K562 (cell line): ENCODE results near the gene C1orf56. TPM values are rescaled to one million over a fixed set of nuclear protein-coding genes. Genes with fewer than 3 reads are reported as not detected.

Source experiments
- ARID2 ChIP-seq: fragments of 450-650 bp; IDR thresholded peaks from 2 replicates; pipeline ENCODE4 v1.6.1; 2017; ENCODE audit warnings: antibody characterized with exemption, mild to moderate bottlenecking
- ATF7 ChIP-seq: fragments of 450-650 bp; IDR thresholded peaks from 2 replicates; pipeline ENCODE4 v1.7.1; 2014; ENCODE audit warnings: mild to moderate bottlenecking, moderate library complexity
- CBX1 ChIP-seq: sonication (generic); IDR thresholded peaks from 2 replicates; pipeline ENCODE4 v1.6.1; 2016; ENCODE audit warnings: antibody characterized with exemption, low read depth, mild to moderate bottlenecking
- CHCHD3 ChIP-seq: fragments of 250-450 bp; sonication (Bioruptor Pico); IDR thresholded peaks from 2 replicates; pipeline ENCODE4 v2.1.2; 2022; ENCODE audit warnings: mild to moderate bottlenecking
- CREM ChIP-seq: IDR thresholded peaks from 2 replicates; pipeline ENCODE4 v1.6.1; 2014; ENCODE audit warnings: antibody characterized with exemption, low read depth
- FOS ChIP-seq: IDR thresholded peaks from 3 replicates; pipeline ENCODE4 v1.6.1; 2011; ENCODE audit not compliant: insufficient read length; ENCODE audit errors: extremely low read depth
- FOXJ3 ChIP-seq: sonication (generic); formaldehyde crosslinking; IDR thresholded peaks from 2 replicates; pipeline ENCODE4 v1.4.0; 2020; ENCODE audit warnings: mild to moderate bottlenecking, missing genetic modification reagents
- FUS ChIP-seq: fragments of 200-400 bp; formaldehyde crosslinking; optimal IDR thresholded peaks from 2 replicates; pipeline ENCODE3; 2017; ENCODE audit warnings: low read depth, low read length
- HCFC1 ChIP-seq: IDR thresholded peaks from 2 replicates; pipeline ENCODE4 v1.6.1; 2012; ENCODE audit warnings: low read depth, low read length, improper control_type of control experiment
- KDM2B ChIP-seq: fragments of 250-450 bp; sonication (Bioruptor Pico); IDR thresholded peaks from 2 replicates; pipeline ENCODE4 v1.8.0; 2021; ENCODE audit warnings: mild to moderate bottlenecking, moderate library complexity
- L3MBTL2 ChIP-seq: fragments of 450-650 bp; IDR thresholded peaks from 2 replicates; pipeline ENCODE4 v1.6.1; 2016; ENCODE audit warnings: mild to moderate bottlenecking, moderate library complexity
- NFATC3 ChIP-seq: fragments of 450-650 bp; IDR thresholded peaks from 2 replicates; pipeline ENCODE4 v1.6.1; 2017; ENCODE audit warnings: mild to moderate bottlenecking
- RBM34 ChIP-seq: fragments of 200-400 bp; formaldehyde crosslinking; IDR thresholded peaks from 2 replicates; pipeline ENCODE4 v1.6.1; 2018; ENCODE audit warnings: low read length, borderline replicate concordance; ENCODE audit not compliant: insufficient read depth
- RBM39 ChIP-seq: fragments of 200-400 bp; formaldehyde crosslinking; optimal IDR thresholded peaks from 2 replicates; pipeline ENCODE3; 2018; ENCODE audit warnings: low read depth, low read length
- SMARCA4 ChIP-seq: fragments of 450-650 bp; IDR thresholded peaks from 2 replicates; pipeline ENCODE4 v1.6.1; 2016
- TAF15 ChIP-seq: fragments of 200-400 bp; formaldehyde crosslinking; IDR thresholded peaks from 2 replicates; pipeline ENCODE4 v1.6.1; 2017; ENCODE audit warnings: mild to moderate bottlenecking, low read depth, low read length, moderate library complexity
- TEAD4 ChIP-seq, 2 experiments: sonication (generic) in 1 of 2; formaldehyde crosslinking in 1 of 2; IDR thresholded peaks; 2 replicates each; pipeline versions ENCODE4 v1.6.1 to v1.8.0; 2012 to 2022; ENCODE audit warnings: borderline replicate concordance in 1 of 2, inconsistent platforms in 1 of 2, low read length in 1 of 2, mild to moderate bottlenecking in 1 of 2, missing genetic modification reagents in 1 of 2
- ZBTB17 ChIP-seq: fragments of 450-650 bp; formaldehyde crosslinking; IDR thresholded peaks from 2 replicates; pipeline ENCODE4 v1.4.0; 2020; ENCODE audit warnings: mild to moderate bottlenecking
- ZNF174 ChIP-seq: fragments of 250-450 bp; sonication (Bioruptor Pico); IDR thresholded peaks from 2 replicates; pipeline ENCODE4 v1.4.0; 2020; ENCODE audit warnings: mild to moderate bottlenecking
- ZNF274 ChIP-seq: IDR thresholded peaks from 2 replicates; pipeline ENCODE4 v1.6.1; 2011; ENCODE audit warnings: low read depth, mild to moderate bottlenecking, low read length, moderate library complexity, borderline replicate concordance
- ZNF316 ChIP-seq: fragments of 450-650 bp; IDR thresholded peaks from 2 replicates; pipeline ENCODE4 v1.6.1; 2016
- ZNF644 ChIP-seq: fragments of 200-800 bp; sonication (Bioruptor generic); IDR thresholded peaks from 2 replicates; pipeline ENCODE4 v1.6.1; 2016; ENCODE audit warnings: low read depth, missing genetic modification characterization, missing compliant biosample characterization
- ZNF785 ChIP-seq: fragments of 250-450 bp; sonication (Bioruptor Pico); IDR thresholded peaks from 2 replicates; pipeline ENCODE4 v1.4.0; 2020; ENCODE audit warnings: mild to moderate bottlenecking
- polyA plus RNA-seq, 8 experiments: library from polyadenylated mRNA; depleted of rRNA in 4 of 8; stranded (reverse) in 5 of 8; unstranded in 3 of 8; fragments of >200 nt; fragmentation: Nextera tagmentation in 2 of 8; fragmentation: Illumina TruSeq in 1 of 8; extraction: Ambion mirVana in 2 of 8; extraction: Trizol in 1 of 8; gene quantifications; 2 replicates each; pipeline versions ENCODE4 v1.2.1 to v1.2.3, GENCODE V29; 2011 to 2014; ENCODE audit warnings: inconsistent platforms in 1 of 8, missing spikeins in 1 of 8
- total RNA-seq, 7 experiments: library from RNA; depleted of rRNA in 6 of 7; stranded (reverse); fragments of >200 nt in 6 of 7; fragmentation: Illumina TruSeq in 2 of 7; extraction: Trizol in 2 of 7; gene quantifications; 2 replicates each; pipeline versions ENCODE4 v1.2.1 to v1.2.3, GENCODE V29; 2011 to 2021; ENCODE audit warnings: low replicate concordance in 1 of 7
- TF ChIP-seq, protein P1 (sequence below): fragments of 250-450 bp; sonication (Bioruptor Pico); IDR thresholded peaks from 2 replicates; pipeline ENCODE4 v1.5.0; 2022; ENCODE audit warnings: mild to moderate bottlenecking
- TF ChIP-seq, protein P2 (sequence below): conservative IDR thresholded peaks from 2 replicates; pipeline ENCODE4 v1.6.1; 2011; ENCODE audit warnings: low read depth, mild to moderate bottlenecking, low read length; ENCODE audit not compliant: control insufficient read depth
- TF ChIP-seq, protein P3 (sequence below): sonication (generic); IDR thresholded peaks from 2 replicates; pipeline ENCODE4 v1.6.1; 2016
- TF ChIP-seq, protein P4 (sequence below): IDR thresholded peaks from 2 replicates; pipeline ENCODE4 v1.6.1; 2012; ENCODE audit warnings: low read depth, low read length, improper control_type of control experiment, borderline replicate concordance

Gene C1orf56
- total and polyA plus RNA-seq, 9 of the 15 experiments (the other 6 are each of a cell fraction or from before 2014, with no cell fraction given) = 0.18 to 15.7 (median 1.1) TPM

DNA sequence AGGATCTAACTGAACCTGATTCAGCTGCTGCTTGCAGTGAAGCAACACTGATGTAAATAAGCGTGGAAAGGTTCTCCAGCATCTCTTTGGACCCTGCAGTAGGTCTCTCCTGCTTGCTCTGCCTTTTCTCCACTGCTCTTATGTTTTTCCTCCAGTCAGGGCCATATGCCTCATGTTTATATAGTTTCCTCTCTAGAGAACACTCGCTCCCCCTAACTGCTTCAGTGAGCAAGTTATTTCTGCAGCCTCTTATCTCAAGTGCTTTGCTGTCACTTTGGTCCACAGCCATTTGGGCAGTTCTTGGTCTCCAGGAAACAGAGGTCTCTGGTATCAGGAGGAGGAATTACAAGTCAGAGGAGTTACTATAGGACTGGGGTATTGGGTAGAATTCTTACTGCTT is 34.0 kb upstream of the C1orf56 start (continued):
- TF ChIP-seq, protein P1, sequence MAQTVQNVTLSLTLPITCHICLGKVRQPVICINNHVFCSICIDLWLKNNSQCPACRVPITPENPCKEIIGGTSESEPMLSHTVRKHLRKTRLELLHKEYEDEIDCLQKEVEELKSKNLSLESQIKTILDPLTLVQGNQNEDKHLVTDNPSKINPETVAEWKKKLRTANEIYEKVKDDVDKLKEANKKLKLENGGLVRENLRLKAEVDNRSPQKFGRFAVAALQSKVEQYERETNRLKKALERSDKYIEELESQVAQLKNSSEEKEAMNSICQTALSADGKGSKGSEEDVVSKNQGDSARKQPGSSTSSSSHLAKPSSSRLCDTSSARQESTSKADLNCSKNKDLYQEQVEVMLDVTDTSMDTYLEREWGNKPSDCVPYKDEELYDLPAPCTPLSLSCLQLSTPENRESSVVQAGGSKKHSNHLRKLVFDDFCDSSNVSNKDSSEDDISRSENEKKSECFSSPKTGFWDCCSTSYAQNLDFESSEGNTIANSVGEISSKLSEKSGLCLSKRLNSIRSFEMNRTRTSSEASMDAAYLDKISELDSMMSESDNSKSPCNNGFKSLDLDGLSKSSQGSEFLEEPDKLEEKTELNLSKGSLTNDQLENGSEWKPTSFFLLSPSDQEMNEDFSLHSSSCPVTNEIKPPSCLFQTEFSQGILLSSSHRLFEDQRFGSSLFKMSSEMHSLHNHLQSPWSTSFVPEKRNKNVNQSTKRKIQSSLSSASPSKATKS = no peak
- no peak for TF ChIP-seq L3MBTL2
- no peak for TF ChIP-seq CBX1
- peak; percentile 42; the same call in 1 of the 2 replicates for TF ChIP-seq SMARCA4
- no peak for TF ChIP-seq ARID2
- no peak for TF ChIP-seq KDM2B (CRISPR knock-in tag)
- TF ChIP-seq TAF15 = no peak
- TF ChIP-seq TEAD4 (IDR thresholded peaks at IDR 0.05; ENCODE audit: low read length) = peak; percentile 47
- no peak for TF ChIP-seq TEAD4 (CRISPR knock-in tag; IDR thresholded peaks at IDR 0.05; ENCODE audit: borderline replicate concordance)
- no peak for TF ChIP-seq ZBTB17
- peak; percentile 37; the same call in 1 of the 2 replicates for TF ChIP-seq CREM
- peak; percentile 43; the same call in 1 of the 2 replicates for TF ChIP-seq ATF7
- no peak for TF ChIP-seq CHCHD3 (CRISPR knock-in tag)
- TF ChIP-seq FOXJ3 (CRISPR knock-in tag) = no peak
- TF ChIP-seq ZNF274 = no peak
- no peak for TF ChIP-seq NFATC3
- TF ChIP-seq, protein P2, sequence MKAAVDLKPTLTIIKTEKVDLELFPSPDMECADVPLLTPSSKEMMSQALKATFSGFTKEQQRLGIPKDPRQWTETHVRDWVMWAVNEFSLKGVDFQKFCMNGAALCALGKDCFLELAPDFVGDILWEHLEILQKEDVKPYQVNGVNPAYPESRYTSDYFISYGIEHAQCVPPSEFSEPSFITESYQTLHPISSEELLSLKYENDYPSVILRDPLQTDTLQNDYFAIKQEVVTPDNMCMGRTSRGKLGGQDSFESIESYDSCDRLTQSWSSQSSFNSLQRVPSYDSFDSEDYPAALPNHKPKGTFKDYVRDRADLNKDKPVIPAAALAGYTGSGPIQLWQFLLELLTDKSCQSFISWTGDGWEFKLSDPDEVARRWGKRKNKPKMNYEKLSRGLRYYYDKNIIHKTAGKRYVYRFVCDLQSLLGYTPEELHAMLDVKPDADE = no peak
- no peak for TF ChIP-seq ZNF785 (CRISPR knock-in tag)
- TF ChIP-seq HCFC1 = no peak
- TF ChIP-seq FUS = no peak
- TF ChIP-seq, protein P3, sequence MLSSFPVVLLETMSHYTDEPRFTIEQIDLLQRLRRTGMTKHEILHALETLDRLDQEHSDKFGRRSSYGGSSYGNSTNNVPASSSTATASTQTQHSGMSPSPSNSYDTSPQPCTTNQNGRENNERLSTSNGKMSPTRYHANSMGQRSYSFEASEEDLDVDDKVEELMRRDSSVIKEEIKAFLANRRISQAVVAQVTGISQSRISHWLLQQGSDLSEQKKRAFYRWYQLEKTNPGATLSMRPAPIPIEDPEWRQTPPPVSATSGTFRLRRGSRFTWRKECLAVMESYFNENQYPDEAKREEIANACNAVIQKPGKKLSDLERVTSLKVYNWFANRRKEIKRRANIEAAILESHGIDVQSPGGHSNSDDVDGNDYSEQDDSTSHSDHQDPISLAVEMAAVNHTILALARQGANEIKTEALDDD = peak; percentile 35; the same call in 1 of the 2 replicates
- TF ChIP-seq, protein P4, sequence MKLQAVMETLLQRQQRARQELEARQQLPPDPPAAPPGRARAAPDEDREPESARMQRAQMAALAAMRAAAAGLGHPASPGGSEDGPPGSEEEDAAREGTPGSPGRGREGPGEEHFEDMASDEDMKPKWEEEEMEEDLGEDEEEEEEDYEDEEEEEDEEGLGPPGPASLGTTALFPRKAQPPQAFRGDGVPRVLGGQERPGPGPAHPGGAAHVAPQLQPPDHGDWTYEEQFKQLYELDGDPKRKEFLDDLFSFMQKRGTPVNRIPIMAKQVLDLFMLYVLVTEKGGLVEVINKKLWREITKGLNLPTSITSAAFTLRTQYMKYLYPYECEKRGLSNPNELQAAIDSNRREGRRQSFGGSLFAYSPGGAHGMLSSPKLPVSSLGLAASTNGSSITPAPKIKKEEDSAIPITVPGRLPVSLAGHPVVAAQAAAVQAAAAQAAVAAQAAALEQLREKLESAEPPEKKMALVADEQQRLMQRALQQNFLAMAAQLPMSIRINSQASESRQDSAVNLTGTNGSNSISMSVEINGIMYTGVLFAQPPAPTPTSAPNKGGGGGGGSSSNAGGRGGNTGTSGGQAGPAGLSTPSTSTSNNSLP = no peak
- no peak for TF ChIP-seq ZNF316
- no peak for TF ChIP-seq RBM34
- TF ChIP-seq ZNF174 (CRISPR knock-in tag) = no peak
- TF ChIP-seq ZNF644 (tag) = no peak
- no peak for TF ChIP-seq FOS
- TF ChIP-seq RBM39 = no peak
